OCI-LY3 (cell line): Measurements from ENCODE around the gene VSIG10L2.

Experiments
- H2AFZ ChIP-seq: fragments of 200-600, 300-600 bp; shearing (Covaris generic); 2 replicates; pipeline ENCODE4 v1.6.0; 2014; ENCODE audit warnings: antibody characterized with exemption, low read depth, low read length
- H3K27ac ChIP-seq: fragments of 200-600, 300-600 bp; sonication (generic); 2 replicates; pipeline ENCODE4 v1.5.1; 2014; ENCODE audit warnings: mild to moderate bottlenecking, low read length, moderate library complexity, mixed read lengths
- H3K27me3 ChIP-seq: fragments of 200-600, 300-600 bp; sonication (generic); 2 replicates; pipeline ENCODE4 v1.6.1; 2014; ENCODE audit warnings: low read depth, low read length, mixed read lengths
- H3K36me3 ChIP-seq: fragments of 200-600, 300-600 bp; sonication (generic); replicated peaks from 2 replicates; pipeline ENCODE3; 2014; ENCODE audit warnings: low read depth, low read length, mixed read lengths
- H3K4me1 ChIP-seq: fragments of 300-600, 200-600 bp; sonication (generic); 2 replicates; pipeline ENCODE4 v1.6.1; 2014; ENCODE audit warnings: low read length, mixed read lengths
- H3K4me2 ChIP-seq: fragments of 200-600, 300-600 bp; sonication (generic); 2 replicates; pipeline ENCODE4 v1.6.1; 2014; ENCODE audit warnings: low read length, mixed read lengths
- H3K4me3 ChIP-seq: fragments of 300-600, 200-600 bp; sonication (generic); 2 replicates; pipeline ENCODE4 v1.5.1; 2014; ENCODE audit warnings: antibody characterized with exemption, mild to moderate bottlenecking, low read length, moderate library complexity
- H3K79me2 ChIP-seq: fragments of 300-600, 200-600 bp; shearing (Covaris generic); 2 replicates; pipeline ENCODE4 v1.6.1; 2014; ENCODE audit warnings: mild to moderate bottlenecking, low read length, mixed read lengths
- H3K9ac ChIP-seq: fragments of 300-600, 200-600 bp; shearing (Covaris generic); 2 replicates; pipeline ENCODE4 v1.6.0; 2014; ENCODE audit warnings: mild to moderate bottlenecking, low read length, moderate library complexity
- H3K9me3 ChIP-seq: fragments of 200-600, 300-600 bp; shearing (Covaris generic); 2 replicates; pipeline ENCODE4 v1.6.1; 2014; ENCODE audit warnings: low read length, mixed read lengths; ENCODE audit not compliant: insufficient read depth
- H4K20me1 ChIP-seq: fragments of 200-600, 300-600 bp; sonication (generic); 2 replicates; pipeline ENCODE4 v1.6.1; 2016; ENCODE audit warnings: low read length, mixed read lengths; ENCODE audit not compliant: insufficient read depth
- EZH2phosphoT487 ChIP-seq: fragments of 200-600 bp; shearing (Covaris generic); IDR thresholded peaks from 2 replicates; pipeline ENCODE4 v1.6.1; 2018; ENCODE audit warnings: antibody characterized with exemption, mixed run types, low read depth
- TF ChIP-seq, protein P1 (sequence below): fragments of 200-600, 300-600 bp; sonication (generic); IDR thresholded peaks from 2 replicates; pipeline ENCODE4 v1.5.1; 2014; ENCODE audit warnings: antibody characterized with exemption, low read length, low read depth

Gene VSIG10L2

DNA sequence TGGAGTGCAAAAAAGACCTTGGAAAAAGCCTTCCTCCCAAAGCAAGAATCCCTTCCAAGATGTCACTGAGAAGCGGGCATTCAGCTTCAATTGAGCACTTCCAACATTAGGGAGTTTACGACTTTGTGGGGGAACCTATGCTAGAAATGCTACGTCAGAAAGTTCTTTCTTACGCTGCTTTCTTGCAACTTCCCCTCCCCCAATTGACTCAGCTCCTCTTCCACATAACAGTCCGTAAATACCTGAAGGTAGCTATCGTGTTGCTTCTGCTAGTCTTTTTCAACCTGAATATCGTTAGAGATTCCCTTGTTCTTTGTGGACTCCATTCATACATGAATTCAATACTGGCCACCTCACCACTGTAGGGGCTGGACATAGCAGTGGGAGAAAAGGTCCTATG is 47.0 kb downstream of the VSIG10L2 start:
- no peak overlapping the region for H3K9ac ChIP-seq
- TF ChIP-seq, protein P1, sequence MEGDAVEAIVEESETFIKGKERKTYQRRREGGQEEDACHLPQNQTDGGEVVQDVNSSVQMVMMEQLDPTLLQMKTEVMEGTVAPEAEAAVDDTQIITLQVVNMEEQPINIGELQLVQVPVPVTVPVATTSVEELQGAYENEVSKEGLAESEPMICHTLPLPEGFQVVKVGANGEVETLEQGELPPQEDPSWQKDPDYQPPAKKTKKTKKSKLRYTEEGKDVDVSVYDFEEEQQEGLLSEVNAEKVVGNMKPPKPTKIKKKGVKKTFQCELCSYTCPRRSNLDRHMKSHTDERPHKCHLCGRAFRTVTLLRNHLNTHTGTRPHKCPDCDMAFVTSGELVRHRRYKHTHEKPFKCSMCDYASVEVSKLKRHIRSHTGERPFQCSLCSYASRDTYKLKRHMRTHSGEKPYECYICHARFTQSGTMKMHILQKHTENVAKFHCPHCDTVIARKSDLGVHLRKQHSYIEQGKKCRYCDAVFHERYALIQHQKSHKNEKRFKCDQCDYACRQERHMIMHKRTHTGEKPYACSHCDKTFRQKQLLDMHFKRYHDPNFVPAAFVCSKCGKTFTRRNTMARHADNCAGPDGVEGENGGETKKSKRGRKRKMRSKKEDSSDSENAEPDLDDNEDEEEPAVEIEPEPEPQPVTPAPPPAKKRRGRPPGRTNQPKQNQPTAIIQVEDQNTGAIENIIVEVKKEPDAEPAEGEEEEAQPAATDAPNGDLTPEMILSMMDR, result no peak
- no peak for TF ChIP-seq EZH2phosphoT487
- no peak overlapping the region for H3K27ac ChIP-seq
- H3K79me2 ChIP-seq, result no peaks in the 10 kb centered on the region
- H3K36me3 ChIP-seq, result no peaks in the 10 kb centered on the region
- no peak overlapping the region for H2AFZ ChIP-seq
- H4K20me1 ChIP-seq, result no peaks in the 10 kb centered on the region
- peak overlapping the region; percentile 46; the same call in 1 of the 2 replicates for H3K4me2 ChIP-seq
- no peak overlapping the region for H3K4me3 ChIP-seq
- peaks cover 10% of the 10 kb centered on the region for H3K4me1 ChIP-seq
- H3K27me3 ChIP-seq, result no peaks in the 10 kb centered on the region
- no peaks in the 10 kb centered on the region for H3K9me3 ChIP-seq

DNA sequence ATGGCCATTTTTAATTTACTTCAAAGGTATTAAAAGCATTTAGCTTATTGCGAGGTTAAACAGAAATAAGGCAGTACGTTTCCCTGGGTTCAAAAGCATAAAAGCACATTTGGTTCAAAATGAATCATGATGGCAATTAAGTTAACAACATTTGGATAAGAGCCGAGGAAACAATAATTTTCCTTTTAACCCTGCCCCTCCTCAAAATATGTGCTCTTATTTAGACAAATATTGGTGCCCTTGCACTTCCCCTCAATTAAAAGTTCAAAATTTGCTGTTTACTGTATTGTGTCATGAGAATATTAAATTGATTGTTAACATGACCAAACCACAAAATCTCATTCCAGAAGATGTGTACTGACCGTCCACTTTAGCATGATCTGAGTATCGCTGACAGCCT is 48.7 kb downstream of the VSIG10L2 start:
- Histone ChIP-seq H3K36me3 (no peaks in the 10 kb centered on the region), H3K27ac (no peak overlapping the region), H3K79me2 (no peaks in the 10 kb centered on the region), H4K20me1 (no peaks in the 10 kb centered on the region), H3K9me3 (no peaks in the 10 kb centered on the region), H2AFZ (no peak overlapping the region), H3K4me2 (no peak overlapping the region), H3K4me1 (peaks cover 9% of the 10 kb centered on the region), H3K4me3 (no peak overlapping the region), H3K9ac (no peak overlapping the region), H3K27me3 (no peaks in the 10 kb centered on the region)
- TF ChIP-seq, protein P1, result no peak
- TF ChIP-seq EZH2phosphoT487, result no peak

DNA sequence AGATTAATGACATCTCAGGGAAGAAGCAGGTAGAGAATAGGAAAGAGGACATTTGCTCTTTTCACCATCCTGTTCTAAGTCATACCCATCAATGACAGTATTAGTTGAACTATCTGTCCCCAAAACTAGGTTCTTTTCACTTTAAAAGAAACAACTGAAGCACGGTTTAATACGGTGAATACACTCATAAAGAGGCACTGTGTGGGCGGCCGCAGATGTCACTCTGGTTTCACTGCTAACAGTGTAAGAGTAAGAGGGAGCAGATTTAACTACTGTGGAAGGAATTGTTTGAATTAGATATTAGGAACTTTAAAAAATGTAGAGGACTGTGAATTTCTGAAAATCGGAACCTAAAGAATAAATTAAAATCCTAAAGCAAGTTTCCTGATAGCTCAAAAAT is 49.5 kb downstream of the VSIG10L2 start:
- Histone ChIP-seq H3K36me3 (no peaks in the 10 kb centered on the region), H3K27ac (no peak overlapping the region), H4K20me1 (no peaks in the 10 kb centered on the region), H3K4me2 (no peak overlapping the region), H3K9me3 (no peaks in the 10 kb centered on the region), H3K27me3 (no peaks in the 10 kb centered on the region), H3K9ac (no peak overlapping the region), H3K4me1 (peaks cover 9% of the 10 kb centered on the region), H2AFZ (no peak overlapping the region), H3K79me2 (no peaks in the 10 kb centered on the region), H3K4me3 (no peak overlapping the region)
- TF ChIP-seq EZH2phosphoT487, result no peak
- TF ChIP-seq, protein P1, result no peak

DNA sequence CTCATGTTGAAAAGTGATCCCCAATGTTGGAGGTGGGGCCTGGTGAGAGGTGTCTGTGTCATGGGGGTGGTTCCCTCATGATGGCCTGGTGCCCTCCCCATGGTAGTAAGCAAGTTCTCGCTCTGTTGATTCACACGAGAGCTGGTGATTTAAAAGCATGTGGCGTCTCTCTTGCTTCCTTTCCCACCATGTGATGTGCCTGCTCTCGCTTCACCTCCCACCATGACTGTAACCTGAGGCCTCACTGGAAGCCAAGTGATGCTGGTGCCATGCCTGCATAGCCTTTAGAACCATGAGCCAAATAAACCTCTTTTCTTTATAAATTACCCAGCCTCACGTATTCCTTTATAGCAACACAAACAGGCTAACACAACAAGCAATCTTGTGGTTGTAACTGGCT is 52.4 kb downstream of the VSIG10L2 start:
- no peak overlapping the region for H2AFZ ChIP-seq

More for the DNA sequence above, 52.4 kb downstream of the VSIG10L2 start:
- Histone ChIP-seq H3K9ac (no peak overlapping the region), H4K20me1 (no peaks in the 10 kb centered on the region), H3K27me3 (no peaks in the 10 kb centered on the region), H3K36me3 (no peaks in the 10 kb centered on the region), H3K4me3 (no peak overlapping the region), H3K4me1 (peaks cover 6% of the 10 kb centered on the region), H3K9me3 (no peaks in the 10 kb centered on the region), H3K79me2 (no peaks in the 10 kb centered on the region), H3K27ac (no peak overlapping the region), H3K4me2 (no peak overlapping the region)
- TF ChIP-seq, protein P1, result no peak
- no peak for TF ChIP-seq EZH2phosphoT487
